HepG2 (cell line): ENCODE data around the gene RAB22A. TPM values are rescaled to one million over a fixed set of nuclear protein-coding genes. Genes with fewer than 3 reads are reported as not detected.

Experiments
- BCL6 ChIP-seq: IDR thresholded peaks from 2 replicates; pipeline ENCODE4 v1.6.1; 2016; ENCODE audit warnings: missing genetic modification reagents, missing compliant biosample characterization
- DPF2 ChIP-seq: sonication (generic); formaldehyde crosslinking; IDR thresholded peaks from 2 replicates; pipeline ENCODE4 v1.4.0; 2020; ENCODE audit warnings: mild to moderate bottlenecking, low read depth, missing genetic modification reagents, borderline replicate concordance
- ERF ChIP-seq: IDR thresholded peaks from 2 replicates; pipeline ENCODE4 v1.6.1; 2018; ENCODE audit warnings: missing biosample characterization, missing genetic modification reagents
- HNF1A ChIP-seq, 2 experiments: sonication (generic) in 1 of 2; formaldehyde crosslinking in 1 of 2; IDR thresholded peaks; 2 replicates each; pipeline versions ENCODE4 v1.4.0 to v1.6.1; 2016 to 2020; ENCODE audit warnings: borderline replicate concordance in 1 of 2, low read depth in 1 of 2, mild to moderate bottlenecking in 1 of 2, missing genetic modification reagents in 1 of 2
- ISL2 ChIP-seq: sonication (generic); formaldehyde crosslinking; IDR thresholded peaks from 2 replicates; pipeline ENCODE4 v1.5.0; 2020; ENCODE audit warnings: missing genetic modification reagents
- KDM5A ChIP-seq: fragments of 200-600 bp; sonication (generic); IDR thresholded peaks from 2 replicates; pipeline ENCODE4 v1.7.0; 2018; ENCODE audit warnings: antibody characterized with exemption, mild to moderate bottlenecking, low read length, borderline replicate concordance
- MIER3 ChIP-seq: IDR thresholded peaks from 2 replicates; pipeline ENCODE4 v1.6.1; 2016; ENCODE audit warnings: missing compliant biosample characterization, borderline replicate concordance
- MTF2 ChIP-seq: sonication (generic); formaldehyde crosslinking; IDR thresholded peaks from 2 replicates; pipeline ENCODE4 v1.5.0; 2020; ENCODE audit warnings: missing genetic modification reagents, borderline replicate concordance
- MXI1 ChIP-seq: IDR thresholded peaks from 3 replicates; pipeline ENCODE4 v1.6.1; 2012; ENCODE audit warnings: low read depth, low read length, inconsistent platforms, borderline replicate concordance
- PAXIP1 ChIP-seq: sonication (generic); formaldehyde crosslinking; conservative IDR thresholded peaks from 2 replicates; pipeline ENCODE4 v1.4.0; 2020; ENCODE audit warnings: mild to moderate bottlenecking, missing genetic modification reagents, moderate library complexity
- RXRB ChIP-seq: IDR thresholded peaks from 2 replicates; pipeline ENCODE4 v1.6.1; 2016; ENCODE audit warnings: borderline replicate concordance, missing genetic modification reagents, missing compliant biosample characterization
- SMAD9 ChIP-seq: sonication (generic); formaldehyde crosslinking; IDR thresholded peaks from 2 replicates; pipeline ENCODE4 v1.5.1; 2020; ENCODE audit warnings: mild to moderate bottlenecking, missing genetic modification reagents
- ZNF101 ChIP-seq: sonication (generic); formaldehyde crosslinking; IDR thresholded peaks from 2 replicates; pipeline ENCODE4 v1.4.0; 2020; ENCODE audit warnings: mild to moderate bottlenecking, low read depth, missing genetic modification reagents, borderline replicate concordance
- ZNF136 ChIP-seq: sonication (generic); formaldehyde crosslinking; IDR thresholded peaks from 2 replicates; pipeline ENCODE4 v1.8.1; 2022; ENCODE audit warnings: low read depth, mild to moderate bottlenecking, moderate library complexity, missing genetic modification reagents
- ZNF276 ChIP-seq: sonication (generic); formaldehyde crosslinking; IDR thresholded peaks from 2 replicates; pipeline ENCODE4 v1.4.0; 2020; ENCODE audit warnings: mild to moderate bottlenecking, low read depth, missing genetic modification reagents
- ZNF446 ChIP-seq: sonication (generic); formaldehyde crosslinking; IDR thresholded peaks from 2 replicates; pipeline ENCODE4 v1.5.0; 2020; ENCODE audit warnings: mild to moderate bottlenecking, missing genetic modification reagents
- ZNF644 ChIP-seq: IDR thresholded peaks from 2 replicates; pipeline ENCODE4 v1.6.1; 2016; ENCODE audit warnings: low read depth
- polyA plus RNA-seq, 8 experiments: library from polyadenylated mRNA; depleted of rRNA in 3 of 8; stranded (reverse) in 7 of 8; unstranded in 1 of 8; fragments of >200 nt; fragmentation: Illumina TruSeq in 4 of 8; extraction: Trizol in 4 of 8; gene quantifications; 2 replicates each; pipeline versions ENCODE4 v1.2.1 to v1.2.3, GENCODE V29; 2011 to 2016; ENCODE audit warnings: low read depth in 4 of 8, missing spikeins in 1 of 8, mixed read lengths in 1 of 8; ENCODE audit not compliant: insufficient read depth in 1 of 8
- total RNA-seq, 5 experiments: library from RNA; depleted of rRNA; stranded (reverse); fragments of >200 nt; fragmentation: Illumina TruSeq; extraction: Trizol; gene quantifications; 2 replicates each; pipeline ENCODE4 v1.2.3, GENCODE V29; 2016; ENCODE audit warnings: low read depth in 1 of 5
- TF ChIP-seq, protein P1 (sequence below): sonication (generic); formaldehyde crosslinking; IDR thresholded peaks from 2 replicates; pipeline ENCODE4 v1.4.0; 2020; ENCODE audit warnings: mild to moderate bottlenecking, missing genetic modification reagents

Gene RAB22A
- total and polyA plus RNA-seq, 2 of the 13 experiments (the other 11 are each of a cell fraction or from before 2014, with no cell fraction given) = 10.7 to 11.2 TPM

DNA sequence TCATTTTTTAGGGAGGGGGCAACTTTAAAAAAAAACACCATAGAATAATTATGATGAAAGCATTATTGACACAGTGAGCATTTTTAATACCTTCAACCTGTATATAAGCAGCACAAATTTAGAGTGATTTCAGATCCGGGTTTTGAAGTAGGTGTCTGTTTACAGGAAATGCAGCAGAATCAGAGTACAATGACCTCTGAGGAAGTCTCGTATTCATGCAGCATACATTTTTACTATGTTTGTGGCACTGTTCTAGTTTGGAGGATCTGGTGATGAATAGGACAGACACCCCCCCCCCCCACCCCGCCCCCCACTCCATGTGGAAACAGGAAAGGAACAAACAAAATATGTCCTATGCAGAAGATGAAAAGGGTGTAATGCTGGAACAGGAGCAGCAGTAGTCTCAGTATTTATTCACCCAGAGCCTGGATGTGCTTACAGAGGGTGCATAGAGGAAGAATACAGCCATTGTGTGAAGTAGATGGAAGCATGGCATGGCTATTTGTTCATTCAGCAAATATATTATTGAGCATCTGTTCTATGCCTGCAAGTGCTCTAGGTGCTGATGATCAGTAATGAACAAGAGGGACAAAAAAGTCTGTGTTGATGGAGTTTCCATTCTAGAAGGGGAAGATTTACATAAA is 99.2 kb downstream of the RAB22A start (continued):
- TF ChIP-seq MTF2 (CRISPR knock-in tag) (no peak), RXRB (peak; percentile 60), HNF1A (IDR thresholded peaks at IDR 0.05; ENCODE audit: low read depth) (no peak), HNF1A (CRISPR knock-in tag; IDR thresholded peaks at IDR 0.05; ENCODE audit: borderline replicate concordance) (peak; percentile 35; the same call in 1 of the 2 replicates), DPF2 (CRISPR knock-in tag) (0 out of 2 replicates have a peak, but pooled peaks have one; percentile 44), ZNF101 (CRISPR knock-in tag) (no peak), ZNF276 (CRISPR knock-in tag) (no peak), ZNF446 (CRISPR knock-in tag) (no peak), MIER3 (CRISPR knock-in tag) (peak; percentile 41; the same call in 1 of the 2 replicates), ZNF644 (CRISPR knock-in tag) (0 out of 2 replicates have a peak, but pooled peaks have one; percentile 52), ISL2 (CRISPR knock-in tag) (no peak), KDM5A (no peak), MXI1 (peak; percentile 35; the same call in 1 of the 3 replicates), ZNF136 (CRISPR knock-in tag) (no peak), ERF (CRISPR knock-in tag) (peak; percentile 41; the same call in 1 of the 2 replicates), SMAD9 (CRISPR knock-in tag) (no peak), BCL6 (CRISPR knock-in tag) (no peak), PAXIP1 (CRISPR knock-in tag) (peak; percentile 32; the same call in 1 of the 2 replicates)
- TF ChIP-seq, protein P1, sequence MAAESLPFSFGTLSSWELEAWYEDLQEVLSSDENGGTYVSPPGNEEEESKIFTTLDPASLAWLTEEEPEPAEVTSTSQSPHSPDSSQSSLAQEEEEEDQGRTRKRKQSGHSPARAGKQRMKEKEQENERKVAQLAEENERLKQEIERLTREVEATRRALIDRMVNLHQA (CRISPR knock-in tag) = no peak
